Hepatocyte (in vitro differentiated cells): ENCODE data around the gene TCP11. TPM values are rescaled to one million over a fixed set of nuclear protein-coding genes. Genes with fewer than 3 reads are reported as not detected.

Experiments
- DNase-seq: peaks from one replicate; pipeline ENCODE4 v3.0.0-alpha.2; 2016; ENCODE audit warnings: low spot score
- H2AFZ ChIP-seq: fragments of 200-600 bp; sonication (generic); 2 replicates; pipeline ENCODE4 v1.6.0; 2016; ENCODE audit warnings: antibody characterized with exemption, mild to moderate bottlenecking
- H3K27ac ChIP-seq: fragments of 200-600 bp; sonication (generic); 2 replicates; pipeline ENCODE4 v1.5.1; 2016; ENCODE audit warnings: mild to moderate bottlenecking
- H3K27me3 ChIP-seq: fragments of 200-600 bp; sonication (generic); 2 replicates; pipeline ENCODE4 v1.6.1; 2016
- H3K36me3 ChIP-seq: fragments of 200-600 bp; sonication (generic); replicated peaks from 2 replicates; pipeline ENCODE4 v1.5.1; 2016; ENCODE audit warnings: low read depth; ENCODE audit not compliant: insufficient read depth
- H3K4me1 ChIP-seq: fragments of 200-600 bp; sonication (generic); 2 replicates; pipeline ENCODE4 v1.5.1; 2016; ENCODE audit warnings: mild to moderate bottlenecking, moderate library complexity; ENCODE audit not compliant: insufficient read depth
- H3K4me2 ChIP-seq: fragments of 200-600 bp; sonication (generic); 2 replicates; pipeline ENCODE4 v1.6.0; 2016
- H3K4me3 ChIP-seq: fragments of 200-600 bp; sonication (generic); 2 replicates; pipeline ENCODE4 v1.5.1; 2016; ENCODE audit warnings: mild to moderate bottlenecking
- H3K79me2 ChIP-seq: fragments of 200-600 bp; sonication (generic); 2 replicates; pipeline ENCODE4 v1.6.0; 2017; ENCODE audit warnings: mild to moderate bottlenecking
- H3K9me2 ChIP-seq: fragments of 200-600 bp; sonication (generic); replicated peaks from 2 replicates; pipeline ENCODE4 v1.6.0; 2017; ENCODE audit warnings: mild to moderate bottlenecking; ENCODE audit not compliant: insufficient read depth
- H3K9me3 ChIP-seq: fragments of 200-600 bp; sonication (generic); 2 replicates; pipeline ENCODE4 v1.5.1; 2016; ENCODE audit warnings: low read depth, mild to moderate bottlenecking
- H4K20me1 ChIP-seq: fragments of 200-600 bp; sonication (generic); 2 replicates; pipeline ENCODE4 v1.6.0; 2016; ENCODE audit warnings: mild to moderate bottlenecking; ENCODE audit not compliant: insufficient read depth, poor library complexity, severe bottlenecking
- EZH2 ChIP-seq: fragments of 200-600 bp; sonication (generic); IDR thresholded peaks from 2 replicates; pipeline ENCODE4 v1.6.1; 2016; ENCODE audit warnings: antibody characterized with exemption, mild to moderate bottlenecking, borderline replicate concordance
- EZH2phosphoT487 ChIP-seq: fragments of 200-600 bp; sonication (generic); IDR thresholded peaks from one replicate; pipeline ENCODE4 v1.6.1; 2018; ENCODE audit warnings: antibody characterized with exemption, mild to moderate bottlenecking, low read depth, moderate library complexity; ENCODE audit not compliant: unreplicated experiment, severe bottlenecking
- WGBS: methylation state at CpG from one replicate; pipeline ENCODE4 v1.1.6; 2016; ENCODE audit warnings: low lambda C conversion rate; ENCODE audit errors: missing lambda C conversion rate; 5-methylcytosine and 5-hydroxymethylcytosine counted together
- polyA plus RNA-seq: library from polyadenylated mRNA; unstranded; fragments of >200 nt; fragmentation: Nextera tagmentation; extraction: Ambion mirVana; gene quantifications from 2 replicates; pipeline ENCODE4 v1.2.1, GENCODE V29; 2016
- total RNA-seq: library from RNA; depleted of rRNA; stranded (reverse); fragments of >200 nt; gene quantifications from 2 replicates; pipeline ENCODE4 v1.2.3, GENCODE V29; 2014
- TF ChIP-seq, protein P1 (sequence below): fragments of 200-600 bp; sonication (generic); IDR thresholded peaks from 2 replicates; pipeline ENCODE4 v1.5.1; 2016; ENCODE audit warnings: antibody characterized with exemption, mild to moderate bottlenecking; ENCODE audit not compliant: poor library complexity

TCP11 gene
- total and polyA plus RNA-seq, 2 experiments from 2014 or later, result not detected

DNA sequence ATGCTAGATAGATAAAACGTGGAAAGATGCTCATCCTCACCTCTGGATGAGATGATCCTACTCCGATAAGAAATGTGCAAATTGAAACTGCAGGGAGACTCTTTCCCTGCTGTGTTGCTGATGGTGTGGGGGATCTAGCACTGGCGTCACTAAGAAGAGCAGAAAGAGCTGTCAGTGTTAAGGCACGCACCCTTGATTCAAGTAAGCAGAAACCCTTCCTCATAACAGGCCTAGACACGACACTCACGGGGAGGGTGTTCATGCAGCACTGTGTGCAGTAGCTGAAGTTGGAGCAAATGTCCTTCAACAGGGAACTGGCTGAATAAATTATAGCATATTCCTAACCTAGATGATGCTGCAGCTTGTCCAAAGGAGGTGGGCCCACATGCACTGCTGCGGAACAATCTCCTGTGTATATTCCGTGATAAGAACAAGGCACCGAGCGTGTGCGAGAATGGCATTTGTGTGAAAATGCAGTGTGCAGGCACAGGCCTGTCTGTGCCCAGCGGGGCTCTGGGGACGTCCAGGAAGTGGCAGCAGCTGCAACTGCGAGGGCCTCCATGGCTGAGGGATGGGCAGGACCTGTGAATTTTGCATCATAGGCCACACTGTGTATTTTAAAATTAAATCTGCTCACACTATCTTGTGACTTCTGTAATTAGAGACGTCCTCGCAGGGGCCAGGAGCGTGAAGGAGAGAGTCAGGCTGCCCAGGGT, 64.0 kb downstream of the TCP11 start:
- Histone ChIP-seq H3K36me3 (no peaks in the 10 kb centered on the region), H3K4me3 (no peak overlapping the region), H3K9me2 (no peaks in the 10 kb centered on the region), H4K20me1 (no peaks in the 10 kb centered on the region), H3K27me3 (no peaks in the 10 kb centered on the region), H3K79me2 (no peaks in the 10 kb centered on the region), H3K4me2 (no peak overlapping the region), H3K4me1 (no peaks in the 10 kb centered on the region), H3K27ac (no peak overlapping the region), H2AFZ (no peak overlapping the region), H3K9me3 (no peaks in the 10 kb centered on the region)
- WGBS, result 86% methylated on average over 17 of the region's 17 CpGs
- no peak for DNase-seq
- TF ChIP-seq, protein P1, sequence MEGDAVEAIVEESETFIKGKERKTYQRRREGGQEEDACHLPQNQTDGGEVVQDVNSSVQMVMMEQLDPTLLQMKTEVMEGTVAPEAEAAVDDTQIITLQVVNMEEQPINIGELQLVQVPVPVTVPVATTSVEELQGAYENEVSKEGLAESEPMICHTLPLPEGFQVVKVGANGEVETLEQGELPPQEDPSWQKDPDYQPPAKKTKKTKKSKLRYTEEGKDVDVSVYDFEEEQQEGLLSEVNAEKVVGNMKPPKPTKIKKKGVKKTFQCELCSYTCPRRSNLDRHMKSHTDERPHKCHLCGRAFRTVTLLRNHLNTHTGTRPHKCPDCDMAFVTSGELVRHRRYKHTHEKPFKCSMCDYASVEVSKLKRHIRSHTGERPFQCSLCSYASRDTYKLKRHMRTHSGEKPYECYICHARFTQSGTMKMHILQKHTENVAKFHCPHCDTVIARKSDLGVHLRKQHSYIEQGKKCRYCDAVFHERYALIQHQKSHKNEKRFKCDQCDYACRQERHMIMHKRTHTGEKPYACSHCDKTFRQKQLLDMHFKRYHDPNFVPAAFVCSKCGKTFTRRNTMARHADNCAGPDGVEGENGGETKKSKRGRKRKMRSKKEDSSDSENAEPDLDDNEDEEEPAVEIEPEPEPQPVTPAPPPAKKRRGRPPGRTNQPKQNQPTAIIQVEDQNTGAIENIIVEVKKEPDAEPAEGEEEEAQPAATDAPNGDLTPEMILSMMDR, result no peak
- no peak for TF ChIP-seq EZH2phosphoT487
- no peak for TF ChIP-seq EZH2

DNA sequence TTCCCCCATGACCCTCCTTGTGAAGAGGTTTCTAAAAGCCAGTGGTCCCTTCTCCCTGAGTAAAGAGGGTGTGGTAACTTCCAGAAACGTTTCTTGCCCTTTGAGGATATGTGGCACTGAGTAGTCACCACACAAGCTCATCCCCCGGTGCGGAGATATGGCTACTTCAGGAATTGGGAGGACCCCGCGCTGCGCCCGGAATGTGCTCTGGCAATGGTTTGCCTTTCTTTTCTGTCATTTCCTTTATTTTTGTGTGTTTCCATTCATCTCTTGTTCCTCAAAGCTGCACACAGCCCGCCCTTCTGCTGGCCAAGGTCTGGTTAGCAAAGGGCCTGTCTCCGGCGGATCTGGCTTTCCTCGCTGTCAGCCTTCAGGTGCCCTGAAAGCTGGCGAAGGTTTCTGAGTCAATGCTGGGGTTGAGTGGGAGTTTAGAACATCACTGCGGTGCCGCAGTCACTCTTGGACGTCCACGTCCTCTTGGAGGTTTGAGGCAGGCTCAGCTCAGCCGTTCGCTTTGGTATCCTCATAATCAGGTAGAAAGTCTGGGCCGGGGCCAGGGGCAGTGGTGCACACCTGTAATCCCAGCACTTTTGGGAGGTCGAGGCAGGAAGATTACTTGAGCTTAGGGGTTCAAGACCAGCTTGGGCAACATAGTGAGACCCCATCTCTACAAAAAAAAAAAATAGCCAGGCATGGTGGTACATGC, 67.2 kb downstream of the TCP11 start:
- Histone ChIP-seq H3K4me2 (no peak overlapping the region), H4K20me1 (no peaks in the 10 kb centered on the region), H3K4me1 (no peaks in the 10 kb centered on the region), H3K27ac (no peak overlapping the region), H3K36me3 (no peaks in the 10 kb centered on the region), H3K27me3 (no peaks in the 10 kb centered on the region), H3K79me2 (no peaks in the 10 kb centered on the region), H2AFZ (no peak overlapping the region), H3K9me2 (no peaks in the 10 kb centered on the region), H3K9me3 (no peaks in the 10 kb centered on the region), H3K4me3 (no peak overlapping the region)
- WGBS, result 93% methylated on average over 20 of the region's 20 CpGs
- DNase-seq, result no peak
- no peak for TF ChIP-seq EZH2phosphoT487

GRCh38 chr6:35073211-35073610, 67.9 kb downstream of the TCP11 start:
- Histone ChIP-seq H3K27ac (no peak overlapping the region), H3K9me2 (no peaks in the 10 kb centered on the region), H3K79me2 (no peaks in the 10 kb centered on the region), H3K36me3 (no peaks in the 10 kb centered on the region), H4K20me1 (no peaks in the 10 kb centered on the region), H3K4me3 (no peak overlapping the region), H3K27me3 (no peaks in the 10 kb centered on the region), H3K4me2 (no peak overlapping the region), H3K4me1 (no peaks in the 10 kb centered on the region), H2AFZ (no peak overlapping the region), H3K9me3 (no peaks in the 10 kb centered on the region)
- no peak for DNase-seq
- WGBS, result 96% methylated on average over 10 of the region's 10 CpGs
- TF ChIP-seq, protein P1, result no peak
- TF ChIP-seq EZH2, result no peak
- no peak for TF ChIP-seq EZH2phosphoT487

DNA sequence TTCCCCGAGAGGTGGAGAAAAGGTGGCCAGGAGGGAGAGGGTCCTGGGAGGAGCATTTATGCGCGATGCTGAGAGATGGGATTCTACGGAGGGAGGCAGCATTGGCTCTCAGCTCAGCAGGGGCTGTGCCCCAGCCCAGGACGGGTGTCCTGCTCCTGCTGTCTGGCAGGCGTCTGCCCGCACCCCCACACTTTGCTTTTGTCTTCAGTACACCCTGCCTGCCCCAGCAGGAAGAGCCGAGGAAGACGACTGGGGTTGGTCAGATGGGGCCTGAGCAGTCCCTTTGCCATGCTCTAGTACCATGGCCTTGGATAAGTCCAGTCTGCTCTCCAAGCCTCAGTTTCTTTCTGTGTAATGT, 68.5 kb downstream of the TCP11 start:
- Histone ChIP-seq H3K79me2 (no peaks in the 10 kb centered on the region), H3K9me2 (no peaks in the 10 kb centered on the region), H3K27ac (no peak overlapping the region), H3K36me3 (no peaks in the 10 kb centered on the region), H3K9me3 (no peaks in the 10 kb centered on the region), H3K4me1 (no peaks in the 10 kb centered on the region), H3K4me2 (no peak overlapping the region), H3K27me3 (no peaks in the 10 kb centered on the region), H4K20me1 (no peaks in the 10 kb centered on the region), H3K4me3 (no peak overlapping the region), H2AFZ (no peak overlapping the region)
- DNase-seq, result no peak
- 95% methylated on average over 9 of the region's 9 CpGs for WGBS
- TF ChIP-seq EZH2phosphoT487 (no peak), EZH2 (no peak)
- TF ChIP-seq, protein P1, result no peak
